Gastroesophageal sphincter (tissue), 3 donors: ENCODE measurements around the gene SSRP1.

Source experiments
- CTCF ChIP-seq, 4 experiments: fragments of 200-600 bp in 2 of 4; fragments of 450-650 bp in 2 of 4; sonication (generic) in 1 of 4; IDR thresholded peaks; one replicate each; pipeline ENCODE4 v1.5.1; 2017 to 2019; ENCODE audit warnings: antibody characterized with exemption in 4 of 4, mild to moderate bottlenecking in 2 of 4, moderate library complexity in 2 of 4
- EP300 ChIP-seq: sonication (generic); formaldehyde crosslinking; IDR thresholded peaks from one replicate; pipeline ENCODE4 v1.6.1; 2017; ENCODE audit warnings: antibody characterized with exemption, mild to moderate bottlenecking
- POLR2A ChIP-seq, 2 donors: fragments of 450-650 bp; IDR thresholded peaks; one replicate each; pipeline ENCODE4 v1.6.1; 2017; ENCODE audit warnings: antibody characterized with exemption in 2 of 2, mild to moderate bottlenecking in 2 of 2, moderate library complexity in 1 of 2
- POLR2AphosphoS5 ChIP-seq: sonication (generic); formaldehyde crosslinking; IDR thresholded peaks from one replicate; pipeline ENCODE4 v1.6.1; 2017; ENCODE audit warnings: antibody characterized with exemption

GRCh38 chr11:57368106-57368844 is 32.6 kb upstream of the SSRP1 start:
- TF ChIP-seq POLR2A (IDR thresholded peaks at IDR 0.05) (no peak), CTCF (IDR thresholded peaks at IDR 0.05) (no peak), POLR2AphosphoS5 (no peak), EP300 (no peak)
